Osteoblast (primary cell): Measurements from ENCODE around the gene KLHDC7A. TPM values are rescaled to one million over a fixed set of nuclear protein-coding genes. Genes with fewer than 3 reads are reported as not detected.
"Not testable (repeated sequence)": the region's sequence is repeated elsewhere in the genome, so short reads cannot be mapped to it uniquely, and the experiment has no call there.

Experiments used
- DNase-seq: peaks from one replicate; pipeline ENCODE4 v3.0.0; 2011; ENCODE audit warnings: low spot score, mixed read lengths; ENCODE audit not compliant: insufficient read length; ENCODE audit errors: missing footprints
- H2AFZ ChIP-seq: 2 replicates; pipeline ENCODE4 v1.6.0; 2011; ENCODE audit warnings: mild to moderate bottlenecking, low read length
- H3K27ac ChIP-seq: 2 replicates; pipeline ENCODE4 v1.5.1; 2011; ENCODE audit warnings: mild to moderate bottlenecking, low read depth, low read length, moderate library complexity
- H3K27me3 ChIP-seq: 2 replicates; pipeline ENCODE4 v1.6.0; 2012; ENCODE audit warnings: mild to moderate bottlenecking, control low read depth, inconsistent platforms, low read length, moderate library complexity; ENCODE audit not compliant: insufficient read depth
- H3K36me3 ChIP-seq: 2 replicates; pipeline ENCODE4 v1.5.1; 2011; ENCODE audit warnings: mild to moderate bottlenecking, low read length, control low read depth, moderate library complexity; ENCODE audit not compliant: insufficient read depth
- H3K4me1 ChIP-seq: 2 replicates; pipeline ENCODE4 v1.5.1; 2011; ENCODE audit warnings: mild to moderate bottlenecking, low read length, control low read depth, moderate library complexity; ENCODE audit not compliant: insufficient read depth
- H3K4me2 ChIP-seq: 2 replicates; pipeline ENCODE4 v1.6.0; 2011; ENCODE audit warnings: mild to moderate bottlenecking, low read length; ENCODE audit not compliant: insufficient read depth
- H3K4me3 ChIP-seq: fragments of 200-600 bp; sonication (generic); 3 replicates; pipeline ENCODE4 v1.5.1; 2012; ENCODE audit warnings: mild to moderate bottlenecking, low read length, inconsistent platforms; ENCODE audit not compliant: insufficient read depth
- H3K79me2 ChIP-seq: 2 replicates; pipeline ENCODE4 v1.6.0; 2012; ENCODE audit warnings: mild to moderate bottlenecking, low read length, control low read depth, inconsistent platforms; ENCODE audit not compliant: insufficient read depth
- H3K9me3 ChIP-seq: 2 replicates; pipeline ENCODE4 v1.5.1; 2011; ENCODE audit warnings: low read depth, low read length, control low read depth
- H4K20me1 ChIP-seq: 2 replicates; pipeline ENCODE4 v1.6.0; 2012; ENCODE audit warnings: mild to moderate bottlenecking, low read length, control low read depth; ENCODE audit not compliant: insufficient read depth
- CTCF ChIP-seq: IDR thresholded peaks from 2 replicates; pipeline ENCODE4 v1.5.1; 2011; ENCODE audit warnings: mild to moderate bottlenecking, low read depth, low read length, moderate library complexity; ENCODE audit errors: extremely low read depth
- total RNA-seq: library from RNA; depleted of rRNA; stranded (reverse); fragments of >200 nt; gene quantifications from 2 replicates; pipeline ENCODE4 v1.2.3, GENCODE V29; 2012

The KLHDC7A gene
- total RNA-seq, 1 donor: not detected

- no peak overlapping the region for H3K27ac ChIP-seq
- H3K4me1 ChIP-seq: no peaks in the 10 kb centered on the region
- no peaks in the 10 kb centered on the region for H3K36me3 ChIP-seq
- H3K4me3 ChIP-seq: no peak overlapping the region
- no peak for TF ChIP-seq CTCF
- H3K79me2 ChIP-seq: no peaks in the 10 kb centered on the region
- no peak for DNase-seq
- H2AFZ ChIP-seq: no peak overlapping the region
- H3K27me3 ChIP-seq: no peaks in the 10 kb centered on the region
- H3K9me3 ChIP-seq: no peaks in the 10 kb centered on the region
- no peaks in the 10 kb centered on the region for H4K20me1 ChIP-seq
- no peak overlapping the region for H3K4me2 ChIP-seq
Observed at GRCh38 chr1:18448889-18449288, 31.8 kb upstream of the KLHDC7A start.

- Histone ChIP-seq H2AFZ (no peak overlapping the region), H4K20me1 (no peaks in the 10 kb centered on the region)
- DNase-seq: no peak
Observed at GRCh38 chr1:18452550-18452949, 28.2 kb upstream of the KLHDC7A start.

GRCh38 chr1:18458133-18459092 is 22.3 kb upstream of the KLHDC7A start:
- no peak for TF ChIP-seq CTCF
- Histone ChIP-seq H2AFZ (no peak overlapping the region), H3K27me3 (no peaks in the 10 kb centered on the region), H3K4me1 (no peaks in the 10 kb centered on the region), H3K36me3 (no peaks in the 10 kb centered on the region), H3K9me3 (no peaks in the 10 kb centered on the region), H3K27ac (no peak overlapping the region), H3K79me2 (no peaks in the 10 kb centered on the region), H3K4me2 (no peak overlapping the region), H3K4me3 (no peak overlapping the region), H4K20me1 (no peaks in the 10 kb centered on the region)
- DNase-seq: no peak

More at GRCh38 chr1:18452550-18452949, 28.2 kb upstream of the KLHDC7A start:
- H3K4me1 ChIP-seq: no peaks in the 10 kb centered on the region
- H3K79me2 ChIP-seq: no peaks in the 10 kb centered on the region
- no peak overlapping the region for H3K4me2 ChIP-seq
- no peaks in the 10 kb centered on the region for H3K27me3 ChIP-seq
- TF ChIP-seq CTCF: no peak
- no peak overlapping the region for H3K4me3 ChIP-seq
- H3K27ac ChIP-seq: no peak overlapping the region
- no peaks in the 10 kb centered on the region for H3K9me3 ChIP-seq
- H3K36me3 ChIP-seq: no peaks in the 10 kb centered on the region

GRCh38 chr1:18461656-18462055 is 19.1 kb upstream of the KLHDC7A start:
- Histone ChIP-seq H3K36me3 (no peaks in the 10 kb centered on the region), H3K27ac (no peak overlapping the region), H3K79me2 (no peaks in the 10 kb centered on the region), H3K4me1 (no peaks in the 10 kb centered on the region), H3K9me3 (no peaks in the 10 kb centered on the region), H3K4me2 (no peak overlapping the region), H3K27me3 (no peaks in the 10 kb centered on the region), H4K20me1 (no peaks in the 10 kb centered on the region), H3K4me3 (no peak overlapping the region), H2AFZ (no peak overlapping the region)
- no peak for DNase-seq
- no peak for TF ChIP-seq CTCF

- H2AFZ ChIP-seq, DNase-seq, H3K27ac ChIP-seq, H4K20me1 ChIP-seq, H3K36me3 ChIP-seq, H3K4me1 ChIP-seq, H3K4me3 ChIP-seq, H3K79me2 ChIP-seq, H3K27me3 ChIP-seq, H3K9me3 ChIP-seq, H3K4me2 ChIP-seq: not testable (repeated sequence)
Observed at GRCh38 chr1:18462517-18462916, 18.2 kb upstream of the KLHDC7A start.
